CD14-positive monocyte (primary cell): ENCODE measurements around the gene ZNFX1. TPM values are rescaled to one million over a fixed set of nuclear protein-coding genes. Genes with fewer than 3 reads are reported as not detected.

ENCODE experiments used
- DNase-seq, 3 donors: peaks; one replicate each; pipeline ENCODE4 v3.0.0-alpha.2; 2011 to 2022
- H2AFZ ChIP-seq: 2 replicates; pipeline ENCODE4 v1.6.0; 2012; ENCODE audit warnings: mild to moderate bottlenecking, low read depth, low read length, inconsistent platforms; ENCODE audit not compliant: insufficient read depth, poor library complexity, severe bottlenecking
- H3K27ac ChIP-seq, 2 donors: 1 replicate in 1 of 2; 2 replicates in 1 of 2; pipeline ENCODE4 v1.5.1; 2012 to 2013; ENCODE audit warnings: low read length in 2 of 2, control low read depth in 1 of 2, inconsistent platforms in 1 of 2, low read depth in 1 of 2, mild to moderate bottlenecking in 1 of 2
- H3K27me3 ChIP-seq, 2 donors: one replicate each; pipeline versions ENCODE4 v1.6.0 to v1.6.1; 2011 to 2013; ENCODE audit warnings: low read length in 2 of 2; ENCODE audit not compliant: control insufficient read depth in 2 of 2, insufficient read depth in 2 of 2
- H3K36me3 ChIP-seq, 2 donors: replicated peaks in 1 of 2; 1 replicate in 1 of 2; 2 replicates in 1 of 2; pipeline versions ENCODE4 v1.5.1 to v1.6.1; 2012 to 2013; ENCODE audit warnings: low read length in 2 of 2, control low read depth in 1 of 2, inconsistent platforms in 1 of 2, mild to moderate bottlenecking in 1 of 2; ENCODE audit not compliant: insufficient read depth in 2 of 2, control insufficient read depth in 1 of 2
- H3K4me1 ChIP-seq, 2 donors: 1 replicate in 1 of 2; 2 replicates in 1 of 2; pipeline versions ENCODE4 v1.5.1 to v1.6.1; 2012 to 2013; ENCODE audit warnings: low read length in 2 of 2, control low read depth in 1 of 2, inconsistent platforms in 1 of 2, mild to moderate bottlenecking in 1 of 2, moderate library complexity in 1 of 2; ENCODE audit not compliant: insufficient read depth in 2 of 2, control insufficient read depth in 1 of 2
- H3K4me2 ChIP-seq: replicated peaks from 2 replicates; pipeline ENCODE3; 2012; ENCODE audit warnings: low read length, moderate library complexity, mild to moderate bottlenecking; ENCODE audit not compliant: poor library complexity, severe bottlenecking; ENCODE audit errors: extremely low read depth
- H3K4me3 ChIP-seq, 3 experiments: fragments of 200-600 bp in 1 of 3; sonication (generic) in 1 of 3; replicated peaks in 1 of 3; 1 replicate in 2 of 3; 2 replicates in 1 of 3; pipeline ENCODE4 v1.5.1; 2011 to 2013; ENCODE audit warnings: low read length in 3 of 3, mild to moderate bottlenecking in 3 of 3, control low read depth in 2 of 3, low read depth in 2 of 3, inconsistent platforms in 1 of 3, moderate library complexity in 1 of 3
- H3K79me2 ChIP-seq: 2 replicates; pipeline ENCODE4 v1.6.0; 2012; ENCODE audit warnings: mild to moderate bottlenecking, control low read depth, inconsistent platforms, low read length, moderate library complexity; ENCODE audit not compliant: insufficient read depth
- H3K9ac ChIP-seq: 2 replicates; pipeline ENCODE4 v1.6.0; 2017; ENCODE audit warnings: low read length, mild to moderate bottlenecking; ENCODE audit not compliant: insufficient read depth, poor library complexity, severe bottlenecking
- H3K9me3 ChIP-seq, 2 donors: replicated peaks in 1 of 2; 1 replicate in 1 of 2; 2 replicates in 1 of 2; pipeline versions ENCODE4 v1.5.1 to v1.6.1; 2012 to 2013; ENCODE audit warnings: low read length in 2 of 2, control low read depth in 1 of 2; ENCODE audit not compliant: control insufficient read depth in 1 of 2, insufficient read depth in 1 of 2
- H4K20me1 ChIP-seq: 2 replicates; pipeline ENCODE4 v1.6.0; 2012; ENCODE audit warnings: mild to moderate bottlenecking, low read length, control low read depth, moderate library complexity; ENCODE audit not compliant: insufficient read depth
- H3K27ac Mint-ChIP-seq, 7 donors: one replicate each; pipeline ENCODE4 v1.8.0; 2020; ENCODE audit warnings: mild to moderate bottlenecking in 7 of 7, mixed read lengths in 7 of 7, moderate library complexity in 6 of 7, inconsistent platforms in 2 of 7
- H3K27me3 Mint-ChIP-seq, 3 donors: one replicate each; pipeline ENCODE4 v1.8.0; 2021 to 2022; ENCODE audit warnings: low read depth in 3 of 3, mild to moderate bottlenecking in 3 of 3, mixed read lengths in 3 of 3, moderate library complexity in 3 of 3, inconsistent platforms in 1 of 3
- H3K36me3 Mint-ChIP-seq, 2 donors: one replicate each; pipeline ENCODE4 v1.8.0; 2020; ENCODE audit warnings: mixed read lengths in 2 of 2, inconsistent platforms in 1 of 2, mild to moderate bottlenecking in 1 of 2
- H3K4me1 Mint-ChIP-seq: one replicate; pipeline ENCODE4 v1.8.0; 2020; ENCODE audit warnings: mild to moderate bottlenecking, mixed read lengths
- H3K4me3 Mint-ChIP-seq, 2 donors: one replicate each; pipeline ENCODE4 v1.8.0; 2020; ENCODE audit warnings: mild to moderate bottlenecking in 2 of 2, mixed read lengths in 2 of 2, moderate library complexity in 1 of 2
- H3K9me3 Mint-ChIP-seq, 7 donors: one replicate each; pipeline ENCODE4 v1.8.0; 2020 to 2022; ENCODE audit warnings: mixed read lengths in 7 of 7, mild to moderate bottlenecking in 6 of 7, moderate library complexity in 6 of 7, inconsistent platforms in 2 of 7
- CTCF ChIP-seq: fragments of 200-600 bp; IDR thresholded peaks from one replicate; pipeline ENCODE4 v1.8.0; 2022; ENCODE audit warnings: antibody characterized with exemption, mild to moderate bottlenecking
- WGBS: methylation state at CpG from one replicate; pipeline ENCODE4 v1.1.5; 2013; ENCODE audit warnings: missing lambda C conversion rate; ENCODE audit not compliant: insufficient coverage; 5-methylcytosine and 5-hydroxymethylcytosine counted together
- intact Hi-C, 2 donors: fragments of 100-400 bp; cut with micrococcal nuclease; formaldehyde crosslinking; loops; one replicate each; pipeline versions ENCODE4 v1.15.0 to v1.15.1; 2023
- polyA plus RNA-seq, 3 donors: library from polyadenylated mRNA; depleted of rRNA in 1 of 3; unstranded in 2 of 3; stranded (reverse) in 1 of 3; fragments of 300-500 nt in 2 of 3; fragments of >200 nt in 1 of 3; fragmentation: Illumina TruSeq in 2 of 3; gene quantifications; 1 replicate in 2 of 3; 2 replicates in 1 of 3; pipeline ENCODE4 v1.2.3, GENCODE V29; 2012 to 2021

The ZNFX1 gene
- polyA plus RNA-seq, 3 donors: 11.4 to 23.2 (median 13.3) TPM

- Histone ChIP-seq H3K4me3 (no peak overlapping the region), H3K36me3 (no peaks in the 10 kb centered on the region), H3K9me3 (no peaks in the 10 kb centered on the region), H3K4me2 (no peak overlapping the region), H3K9ac (no peak overlapping the region), H3K27me3 (peaks cover 3 to 4% of the 10 kb centered on the region in 2 donors), H3K4me1 (peaks cover 14 to 15% of the 10 kb centered on the region in 2 donors), H4K20me1 (no peaks in the 10 kb centered on the region), H3K27ac (no peak overlapping the region), H3K79me2 (no peaks in the 10 kb centered on the region), H2AFZ (peak overlapping the region; percentile 17)
- Mint-ChIP-seq H3K27ac (no peak overlapping the region), H3K4me1 (peaks cover 32% of the 10 kb centered on the region), H3K27me3 (peaks cover 6 to 12% (median 9%) of the 10 kb centered on the region in 3 donors), H3K9me3 (peaks cover 0 to 2% (median 0%) of the 10 kb centered on the region in 7 donors), H3K36me3 (no peaks in the 10 kb centered on the region), H3K4me3 (no peak overlapping the region)
- DNase-seq: no peak
- WGBS: 92% methylated on average over 6 of the region's 10 CpGs
- intact Hi-C loops: no loop called here
- TF ChIP-seq CTCF: no peak
These were observed 48.2 kb upstream of the ZNFX1 start for GRCh38 chr20:49326026-49326425.

GRCh38 chr20:49324306-49324705 lies 46.4 kb upstream of the ZNFX1 start:
- peak overlapping the region in 1 of 2 donors; percentile 26 for H3K4me3 Mint-ChIP-seq
- no peaks in the 10 kb centered on the region for H4K20me1 ChIP-seq
- H3K4me1 ChIP-seq: peaks cover 16 to 18% of the 10 kb centered on the region in 2 donors
- H3K27me3 Mint-ChIP-seq: peaks cover 21 to 25% (median 22%) of the 10 kb centered on the region in 3 donors
- peak overlapping the region; percentile 2 for H3K9ac ChIP-seq
- H3K9me3 ChIP-seq: no peaks in the 10 kb centered on the region
- H3K36me3 ChIP-seq: no peaks in the 10 kb centered on the region
- no peaks in the 10 kb centered on the region for H3K36me3 Mint-ChIP-seq
- H3K79me2 ChIP-seq: no peaks in the 10 kb centered on the region
- H3K27ac ChIP-seq: peak overlapping the region; percentile 19 to 66
- DNase-seq: no peak
- H3K9me3 Mint-ChIP-seq: peaks cover 0 to 4% (median 0%) of the 10 kb centered on the region in 7 donors
- peaks cover 19 to 21% of the 10 kb centered on the region in 2 donors for H3K27me3 ChIP-seq
- TF ChIP-seq CTCF: no peak
- peak overlapping the region; percentile 66 for H2AFZ ChIP-seq
- WGBS: 86% methylated on average over 5 of the region's 5 CpGs
- intact Hi-C loops: loop anchor here (5.0 kb wide), 1 partner anchor 42 kb away; no protein-coding TSS in a partner anchor
- peaks cover 33% of the 10 kb centered on the region for H3K4me1 Mint-ChIP-seq
- H3K4me2 ChIP-seq: peak overlapping the region; percentile 49
- H3K27ac Mint-ChIP-seq: peak overlapping the region in 6 of 7 donors; percentile 12 to 95 (median 83)
- H3K4me3 ChIP-seq: no peak overlapping the region
